ENCODE measurements around the gene C18orf63.

The C18orf63 gene

GRCh38 chr18:74281011-74281979 lies 34.3 kb upstream of the C18orf63 start:
- TF ChIP-seq CTCF (conservative IDR thresholded peaks at IDR 0.05; ENCODE audit: low read depth): no peak
- ChIA-PET POLR2A (ENCODE audit: low non-redundant PET) (no interaction called here), CTCF (no interaction called here)
- DNase-seq (ENCODE audit: low spot score): no peak
- no peak overlapping the region for H3K27ac ChIP-seq

- POLR2A ChIA-PET (ENCODE audit: low non-redundant PET): no interaction called here
- DNase-seq (ENCODE audit: low spot score): no peak
- TF ChIP-seq CTCF (conservative IDR thresholded peaks at IDR 0.05; ENCODE audit: low read depth): no peak
- H3K27ac ChIP-seq: no peak overlapping the region
- CTCF ChIA-PET: no interaction called here
These were observed 33.5 kb upstream of the C18orf63 start for GRCh38 chr18:74281980-74282754.

DNA sequence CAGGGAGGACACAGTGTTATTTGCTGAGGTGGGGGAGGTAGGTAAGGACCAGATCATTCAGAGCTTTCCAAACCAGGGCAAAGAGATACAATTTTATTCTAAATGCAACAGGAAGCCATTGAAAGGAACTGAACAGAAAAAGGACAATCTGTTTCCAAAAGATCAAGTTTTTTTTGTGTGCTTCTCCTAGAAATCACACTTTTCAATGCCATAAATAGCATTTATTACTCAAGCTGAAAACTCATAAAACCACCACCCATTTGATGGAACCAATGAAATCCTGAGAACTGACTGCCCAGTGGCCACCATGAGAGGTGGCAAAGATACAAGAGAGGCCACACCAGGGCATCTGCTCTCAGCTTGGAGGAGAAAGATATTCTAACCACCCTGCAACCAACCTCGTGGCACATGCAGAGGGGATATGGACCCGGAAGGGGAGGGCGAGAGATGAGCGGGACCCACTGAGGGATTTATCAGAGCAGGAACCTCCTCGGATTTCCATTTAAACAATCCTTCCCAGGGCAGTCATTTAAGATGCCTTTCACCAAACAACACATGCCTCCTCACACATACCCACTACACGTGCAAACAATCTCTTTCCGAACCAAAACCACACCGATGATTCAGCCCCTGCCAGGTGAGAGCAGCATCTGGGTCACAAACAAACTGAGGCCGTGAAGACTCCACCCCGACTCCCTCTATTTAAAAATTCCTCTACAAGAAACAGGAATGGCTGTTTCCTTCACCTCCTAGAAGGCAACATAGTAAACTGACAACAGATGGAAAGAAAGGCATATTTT lies 32.7 kb upstream of the C18orf63 start:
- no peak for TF ChIP-seq CTCF (conservative IDR thresholded peaks at IDR 0.05; ENCODE audit: low read depth)
- DNase-seq (ENCODE audit: low spot score): no peak
- no peak overlapping the region for H3K27ac ChIP-seq
- ChIA-PET CTCF (no interaction called here), POLR2A (ENCODE audit: low non-redundant PET) (no interaction called here)

- ChIA-PET POLR2A (ENCODE audit: low non-redundant PET) (no interaction called here), CTCF (no interaction called here)
These were observed 32.0 kb upstream of the C18orf63 start for GRCh38 chr18:74283646-74284045.

GRCh38 chr18:74284191-74284979 lies 31.3 kb upstream of the C18orf63 start:
- H3K27ac ChIP-seq: no peak overlapping the region
- ChIA-PET CTCF (no interaction called here), POLR2A (ENCODE audit: low non-redundant PET) (interaction anchor here (0.7 kb wide), 1 partner anchor 56 kb away, joined by 7 read pairs; no protein-coding TSS in a partner anchor)
- DNase-seq (ENCODE audit: low spot score): no peak
- TF ChIP-seq CTCF (conservative IDR thresholded peaks at IDR 0.05; ENCODE audit: low read depth): no peak

More at GRCh38 chr18:74283646-74284045, 32.0 kb upstream of the C18orf63 start:
- DNase-seq (ENCODE audit: low spot score): no peak
- no peak for TF ChIP-seq CTCF (conservative IDR thresholded peaks at IDR 0.05; ENCODE audit: low read depth)
- H3K27ac ChIP-seq: no peak overlapping the region

Data from RWPE1 (cell line).